SK-N-MC (cell line): Measurements from ENCODE around the gene KLF4.

Experiments
- EZH2 ChIP-seq: fragments of 200-600 bp; sonication (generic); IDR thresholded peaks from one replicate; pipeline ENCODE4 v1.6.1; 2017; ENCODE audit warnings: antibody characterized with exemption
- FOXP2 ChIP-seq: optimal IDR thresholded peaks from 2 replicates; pipeline ENCODE3; 2011; ENCODE audit warnings: mild to moderate bottlenecking, moderate library complexity; ENCODE audit not compliant: insufficient read depth; ENCODE audit errors: extremely low read length, control extremely low read depth
- POLR2AphosphoS5 ChIP-seq: IDR thresholded peaks from 2 replicates; pipeline ENCODE4 v1.6.1; 2012; ENCODE audit warnings: mild to moderate bottlenecking, low read depth, low read length, borderline replicate concordance

- TF ChIP-seq POLR2AphosphoS5 (no peak), EZH2 (no peak), FOXP2 (no peak)
Measured at GRCh38 chr9:107472581-107473340, 16.8 kb downstream of the KLF4 start.
